Activated effector memory CD4-positive, alpha-beta T cell treated with anti-CD3 and anti-CD28 coated beads, Interleukin-2, amount 50 U/mL, for 16 hours (primary cell): ENCODE data around the gene CEP350.

Experiments
- DNase-seq: peaks from one replicate; pipeline ENCODE4 v3.0.0-alpha.2; 2020

Gene CEP350

GRCh38 chr1:180065408-180065807 lies 110.8 kb downstream of the CEP350 start:
- no peak for DNase-seq

- no peak for DNase-seq
Observed at GRCh38 chr1:180066150-180066549, 111.5 kb downstream of the CEP350 start.

- no peak for DNase-seq
Observed at GRCh38 chr1:180070286-180070685, 115.7 kb downstream of the CEP350 start.

GRCh38 chr1:180071759-180072158 lies 117.1 kb downstream of the CEP350 start:
- no peak for DNase-seq

GRCh38 chr1:180080439-180080838 lies 125.8 kb downstream of the CEP350 start:
- DNase-seq, result no peak

- no peak for DNase-seq
Observed at GRCh38 chr1:180081474-180081873, 126.9 kb downstream of the CEP350 start.

GRCh38 chr1:180083164-180083563 lies 128.6 kb downstream of the CEP350 start:
- DNase-seq, result no peak

GRCh38 chr1:180084867-180085266 lies 130.3 kb downstream of the CEP350 start:
- no peak for DNase-seq

GRCh38 chr1:180085331-180085730 lies 130.7 kb downstream of the CEP350 start:
- DNase-seq, result no peak

GRCh38 chr1:180092931-180093650 lies 138.5 kb downstream of the CEP350 start:
- no peak for DNase-seq

- no peak for DNase-seq
Observed at GRCh38 chr1:180094705-180095295, 140.2 kb downstream of the CEP350 start.

- no peak for DNase-seq
Observed at GRCh38 chr1:180096584-180097325, 142.1 kb downstream of the CEP350 start.

- no peak for DNase-seq
Observed at GRCh38 chr1:180097326-180097605, 142.7 kb downstream of the CEP350 start.

- DNase-seq, result no peak
Observed at GRCh38 chr1:180101411-180101810, 146.8 kb downstream of the CEP350 start.

- DNase-seq, result no peak
Observed at GRCh38 chr1:180103819-180104218, 149.2 kb downstream of the CEP350 start.

GRCh38 chr1:180112091-180112490 lies 157.5 kb downstream of the CEP350 start:
- DNase-seq, result no peak

GRCh38 chr1:180112984-180113647 lies 158.5 kb downstream of the CEP350 start:
- no peak for DNase-seq

GRCh38 chr1:180114396-180114945 lies 159.9 kb downstream of the CEP350 start:
- DNase-seq, result no peak

GRCh38 chr1:180116964-180117763 lies 162.6 kb downstream of the CEP350 start:
- no peak for DNase-seq

- DNase-seq, result no peak
Observed at GRCh38 chr1:180117764-180118116, 163.1 kb downstream of the CEP350 start.

- DNase-seq, result no peak
Observed at GRCh38 chr1:180119837-180120236, 165.2 kb downstream of the CEP350 start.

- no peak for DNase-seq
Observed at GRCh38 chr1:180123463-180123936, 168.9 kb downstream of the CEP350 start.

- no peak for DNase-seq
Observed at GRCh38 chr1:180130651-180131050, 176.0 kb downstream of the CEP350 start.
